GM12878 (cell line): ENCODE measurements around the gene IDH3B. TPM values are rescaled to one million over a fixed set of nuclear protein-coding genes. Genes with fewer than 3 reads are reported as not detected.

Source experiments
- ATAC-seq: fragments of 200-7000 bp; cut with Tn5 transposase; 3 replicates; pipeline ENCODE4 v1.9.1; 2020; ENCODE audit warnings: mild to moderate bottlenecking, moderate library complexity
- BruUV-seq: library from RNA; stranded (reverse); fragments of 400-500 nt; replicated peaks from 2 replicates; lab custom pipeline; 2021; lab: Mats Ljungman, UMichigan
- CTCF ChIA-PET: fragments of 300-600 bp; sonication (Branson Sonifier 250); formaldehyde crosslinking; extraction: SDS; loops from one replicate; lab custom pipeline; 2021; ENCODE audit warnings: inconsistent platforms; lab: Yijun Ruan, JAX
- POLR2A ChIA-PET: fragments of 350-600 bp; formaldehyde crosslinking; extraction: SDS; loops from one replicate; lab custom pipeline; 2021; ENCODE audit warnings: inconsistent platforms; lab: Charles Lee
- RAD21 ChIA-PET: fragments of 300-600 bp; sonication (Branson Sonifier 250); formaldehyde crosslinking; loops from one replicate; lab custom pipeline; 2023; ENCODE audit warnings: antibody characterized with exemption; ENCODE audit not compliant: unreplicated experiment; lab: Charles Lee
- SMC1A ChIA-PET: fragments of 300-600 bp; sonication (Branson Sonifier 250); formaldehyde crosslinking; loops from one replicate; lab custom pipeline; 2023; ENCODE audit not compliant: unreplicated experiment, uncharacterized antibody; lab: Charles Lee
- DNase-seq: peaks from one replicate; pipeline ENCODE4 v3.0.0-alpha.2; 2011; ENCODE audit warnings: low read depth, low spot score
- FAIRE-seq: peaks from 3 replicates; lab custom pipeline; 2011; peaks lifted over from hg19 to GRCh38; lab: Jason Lieb, UNC
- H2AFZ ChIP-seq: 2 replicates; pipeline ENCODE4 v1.6.0; 2011; ENCODE audit warnings: low read depth, low read length, control low read depth; ENCODE audit not compliant: control insufficient read depth
- H3K27ac ChIP-seq: 2 replicates; pipeline ENCODE4 v1.5.1; 2011; ENCODE audit warnings: control low read depth; ENCODE audit not compliant: control insufficient read depth, insufficient read depth
- H3K27me3 ChIP-seq, 2 experiments: replicated peaks in 1 of 2; 2 replicates each; pipeline versions ENCODE4 v1.6.0 to v1.6.1; 2011; ENCODE audit warnings: low read length in 1 of 2; ENCODE audit not compliant: control insufficient read depth in 2 of 2, insufficient read depth in 2 of 2
- H3K36me3 ChIP-seq, 2 experiments: 2 replicates each; pipeline ENCODE4 v1.5.1; 2011; ENCODE audit warnings: low read length in 1 of 2; ENCODE audit not compliant: control insufficient read depth in 2 of 2, insufficient read depth in 2 of 2
- H3K4me1 ChIP-seq: 2 replicates; pipeline ENCODE4 v1.6.1; 2011; ENCODE audit warnings: mild to moderate bottlenecking, low read length, moderate library complexity, mixed read lengths; ENCODE audit not compliant: control insufficient read depth, insufficient read depth
- H3K4me2 ChIP-seq: 2 replicates; pipeline ENCODE4 v1.6.0; 2011; ENCODE audit warnings: control low read depth; ENCODE audit not compliant: control insufficient read depth, insufficient read depth
- H3K4me3 ChIP-seq: fragments of 200-600 bp; sonication (generic); 2 replicates; pipeline ENCODE4 v1.5.1; 2016
- H3K79me2 ChIP-seq: 2 replicates; pipeline ENCODE4 v1.6.0; 2011; ENCODE audit warnings: low read length; ENCODE audit not compliant: control insufficient read depth, insufficient read depth
- H3K9ac ChIP-seq: 2 replicates; pipeline ENCODE4 v1.8.0; 2011; ENCODE audit warnings: low read length, control low read depth, mixed read lengths; ENCODE audit not compliant: control insufficient read depth, insufficient read depth
- H3K9me3 ChIP-seq: replicated peaks from 3 replicates; pipeline ENCODE4 v1.5.1; 2011; ENCODE audit warnings: mild to moderate bottlenecking, low read length; ENCODE audit not compliant: control insufficient read depth, insufficient read depth
- H4K20me1 ChIP-seq: 2 replicates; pipeline ENCODE4 v1.6.0; 2011; ENCODE audit not compliant: control insufficient read depth, insufficient read depth
- BRCA1 ChIP-seq: IDR thresholded peaks from 2 replicates; pipeline ENCODE4 v1.6.1; 2011; ENCODE audit warnings: low read depth, low read length, improper control_type of control experiment
- MYC ChIP-seq: IDR thresholded peaks from 2 replicates; pipeline ENCODE4 v1.6.1; 2011; ENCODE audit warnings: mild to moderate bottlenecking, low read length, moderate library complexity, inconsistent platforms; ENCODE audit not compliant: insufficient read depth, insufficient replicate concordance, insufficient read length, severe bottlenecking
- NBN ChIP-seq: fragments of 450-650 bp; IDR thresholded peaks from 2 replicates; pipeline ENCODE4 v1.6.1; 2016
- RAD51 ChIP-seq: fragments of 450-650 bp; IDR thresholded peaks from 2 replicates; pipeline ENCODE4 v1.6.1; 2016; ENCODE audit warnings: moderate library complexity, mild to moderate bottlenecking, inconsistent platforms
- RFX5 ChIP-seq: IDR thresholded peaks from 2 replicates; pipeline ENCODE4 v1.6.1; 2011; ENCODE audit warnings: low read depth, low read length, improper control_type of control experiment
- SRF ChIP-seq, 2 experiments: IDR thresholded peaks; 2 replicates each; pipeline ENCODE4 v1.6.1; 2011; ENCODE audit warnings: low read depth in 2 of 2, low read length in 2 of 2, mild to moderate bottlenecking in 1 of 2, moderate library complexity in 1 of 2
- SUPT20H ChIP-seq: IDR thresholded peaks from 2 replicates; pipeline ENCODE4 v1.6.1; 2011; ENCODE audit warnings: low read depth, mild to moderate bottlenecking, low read length, moderate library complexity, borderline replicate concordance; ENCODE audit not compliant: control insufficient read depth
- TAF1 ChIP-seq: IDR thresholded peaks from 2 replicates; pipeline ENCODE4 v1.6.1; 2011; ENCODE audit warnings: mild to moderate bottlenecking, low read depth, low read length, borderline replicate concordance
- TBL1XR1 ChIP-seq: IDR thresholded peaks from 2 replicates; pipeline ENCODE4 v1.6.1; 2012; ENCODE audit warnings: low read depth, low read length, improper control_type of control experiment
- ZNF622 ChIP-seq: fragments of 450-650 bp; IDR thresholded peaks from 2 replicates; pipeline ENCODE4 v1.6.1; 2017; ENCODE audit warnings: mild to moderate bottlenecking, inconsistent platforms
- WGBS: methylation state at CpG from one replicate; pipeline ENCODE4 v1.1.6; 2016; ENCODE audit warnings: low lambda C conversion rate; ENCODE audit not compliant: insufficient replicate concordance, insufficient coverage; ENCODE audit errors: missing lambda C conversion rate; 5-methylcytosine and 5-hydroxymethylcytosine counted together
- in situ Hi-C: fragments of 300-500 bp; cut with MboI; formaldehyde crosslinking; loops from 9 replicates; pipeline ENCODE4 v1.14.3; 2018; ENCODE audit warnings: mixed read lengths
- intact Hi-C: fragments of 100-400 bp; cut with micrococcal nuclease; formaldehyde crosslinking; loops from one replicate; pipeline ENCODE4 v1.14.2; 2022; ENCODE audit not compliant: unreplicated experiment
- polyA plus RNA-seq, 11 experiments: library from polyadenylated mRNA; depleted of rRNA in 4 of 11; unstranded in 6 of 11; stranded (reverse) in 5 of 11; fragments of >200 nt; fragmentation: Nextera tagmentation in 4 of 11; fragmentation: Illumina TruSeq in 1 of 11; extraction: Ambion mirVana in 4 of 11; extraction: Trizol in 1 of 11; gene quantifications; 1 replicate in 1 of 11; 2 replicates in 10 of 11; pipeline versions ENCODE4 v1.2.1 to v1.2.3, GENCODE V29; 2011 to 2016; ENCODE audit warnings: inconsistent platforms in 2 of 11, missing spikeins in 2 of 11, low read depth in 1 of 11
- total RNA-seq, 4 experiments: library from RNA; depleted of rRNA in 3 of 4; stranded (reverse); fragments of >200 nt in 3 of 4; fragmentation: Illumina TruSeq in 1 of 4; extraction: Trizol in 1 of 4; gene quantifications; 2 replicates each; pipeline versions ENCODE4 v1.2.1 to v1.2.3, GENCODE V29; 2013 to 2021
- TF ChIP-seq, protein P1 (sequence below): fragments of 450-650 bp; IDR thresholded peaks from 2 replicates; pipeline ENCODE4 v1.6.1; 2017; ENCODE audit warnings: low read depth, mild to moderate bottlenecking, moderate library complexity
- TF ChIP-seq, protein P2 (sequence below): fragments of 450-650 bp; IDR thresholded peaks from 2 replicates; pipeline ENCODE4 v1.6.1; 2017; ENCODE audit warnings: mild to moderate bottlenecking, low read depth, inconsistent platforms; ENCODE audit not compliant: poor library complexity, severe bottlenecking
- TF ChIP-seq, protein P3 (sequence below): fragments of 450-650 bp; IDR thresholded peaks from 2 replicates; pipeline ENCODE4 v1.6.1; 2017; ENCODE audit warnings: antibody characterized with exemption, mild to moderate bottlenecking, moderate library complexity

Gene IDH3B
- total and polyA plus RNA-seq, 10 of the 15 experiments (the other 5 are each of a cell fraction or from before 2014, with no cell fraction given) = 65.3 to 177 (median 121) TPM

DNA sequence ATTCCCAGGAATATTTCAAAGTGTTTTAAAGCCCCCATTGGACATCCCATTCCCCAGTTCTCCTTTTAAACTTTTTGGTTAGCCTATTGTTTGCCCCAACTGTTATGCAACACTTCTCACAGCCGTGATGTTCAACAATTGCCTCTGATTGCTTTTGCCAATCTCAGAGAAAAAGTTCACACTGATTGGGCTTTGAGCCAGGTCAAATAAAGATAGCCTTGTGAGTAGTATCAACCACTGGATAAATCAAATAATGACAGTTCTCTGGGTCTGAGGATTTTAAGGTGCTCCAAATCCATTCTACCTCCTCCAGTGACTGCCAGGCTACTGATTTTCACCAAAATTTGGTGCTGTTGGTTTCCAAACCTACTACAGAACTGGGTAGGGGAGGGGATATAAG is 30.6 kb downstream of the IDH3B start:
- H3K27ac ChIP-seq = no peak overlapping the region
- no peaks in the 10 kb centered on the region for H3K4me1 ChIP-seq
- no peak overlapping the region for H3K4me3 ChIP-seq
- H3K36me3 ChIP-seq = no peaks in the 10 kb centered on the region
- FAIRE-seq (no peak), DNase-seq (no peak), ATAC-seq (no peak)
- in situ Hi-C loops = no loop called here
- ChIA-PET CTCF (no interaction called here), POLR2A (interaction anchor here (0.6 kb wide), 1 partner anchor 20 kb away, joined by 3 read pairs; no protein-coding TSS in a partner anchor), SMC1A (no interaction called here), RAD21 (no interaction called here)
- intact Hi-C loops = no loop called here
- H2AFZ ChIP-seq = no peak overlapping the region
- no peak overlapping the region for H3K9ac ChIP-seq
- no TSS peak for BruUV-seq
- H3K79me2 ChIP-seq = no peaks in the 10 kb centered on the region
- 0% methylated on average over 1 of the region's 1 CpG for WGBS
- TF ChIP-seq RFX5 (no peak), SUPT20H (no peak), TBL1XR1 (no peak), MYC (no peak), TAF1 (no peak), NBN (no peak), SRF (IDR thresholded peaks at IDR 0.05; ENCODE audit: low read depth in 2 of 2, low read length in 2 of 2) (no peak), BRCA1 (no peak), ZNF622 (no peak), RAD51 (no peak)
- TF ChIP-seq, protein P1, sequence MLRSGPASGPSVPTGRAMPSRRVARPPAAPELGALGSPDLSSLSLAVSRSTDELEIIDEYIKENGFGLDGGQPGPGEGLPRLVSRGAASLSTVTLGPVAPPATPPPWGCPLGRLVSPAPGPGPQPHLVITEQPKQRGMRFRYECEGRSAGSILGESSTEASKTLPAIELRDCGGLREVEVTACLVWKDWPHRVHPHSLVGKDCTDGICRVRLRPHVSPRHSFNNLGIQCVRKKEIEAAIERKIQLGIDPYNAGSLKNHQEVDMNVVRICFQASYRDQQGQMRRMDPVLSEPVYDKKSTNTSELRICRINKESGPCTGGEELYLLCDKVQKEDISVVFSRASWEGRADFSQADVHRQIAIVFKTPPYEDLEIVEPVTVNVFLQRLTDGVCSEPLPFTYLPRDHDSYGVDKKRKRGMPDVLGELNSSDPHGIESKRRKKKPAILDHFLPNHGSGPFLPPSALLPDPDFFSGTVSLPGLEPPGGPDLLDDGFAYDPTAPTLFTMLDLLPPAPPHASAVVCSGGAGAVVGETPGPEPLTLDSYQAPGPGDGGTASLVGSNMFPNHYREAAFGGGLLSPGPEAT = no peak
- TF ChIP-seq, protein P2, sequence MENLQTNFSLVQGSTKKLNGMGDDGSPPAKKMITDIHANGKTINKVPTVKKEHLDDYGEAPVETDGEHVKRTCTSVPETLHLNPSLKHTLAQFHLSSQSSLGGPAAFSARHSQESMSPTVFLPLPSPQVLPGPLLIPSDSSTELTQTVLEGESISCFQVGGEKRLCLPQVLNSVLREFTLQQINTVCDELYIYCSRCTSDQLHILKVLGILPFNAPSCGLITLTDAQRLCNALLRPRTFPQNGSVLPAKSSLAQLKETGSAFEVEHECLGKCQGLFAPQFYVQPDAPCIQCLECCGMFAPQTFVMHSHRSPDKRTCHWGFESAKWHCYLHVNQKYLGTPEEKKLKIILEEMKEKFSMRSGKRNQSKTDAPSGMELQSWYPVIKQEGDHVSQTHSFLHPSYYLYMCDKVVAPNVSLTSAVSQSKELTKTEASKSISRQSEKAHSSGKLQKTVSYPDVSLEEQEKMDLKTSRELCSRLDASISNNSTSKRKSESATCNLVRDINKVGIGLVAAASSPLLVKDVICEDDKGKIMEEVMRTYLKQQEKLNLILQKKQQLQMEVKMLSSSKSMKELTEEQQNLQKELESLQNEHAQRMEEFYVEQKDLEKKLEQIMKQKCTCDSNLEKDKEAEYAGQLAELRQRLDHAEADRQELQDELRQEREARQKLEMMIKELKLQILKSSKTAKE = no peak
- TF ChIP-seq, protein P3, sequence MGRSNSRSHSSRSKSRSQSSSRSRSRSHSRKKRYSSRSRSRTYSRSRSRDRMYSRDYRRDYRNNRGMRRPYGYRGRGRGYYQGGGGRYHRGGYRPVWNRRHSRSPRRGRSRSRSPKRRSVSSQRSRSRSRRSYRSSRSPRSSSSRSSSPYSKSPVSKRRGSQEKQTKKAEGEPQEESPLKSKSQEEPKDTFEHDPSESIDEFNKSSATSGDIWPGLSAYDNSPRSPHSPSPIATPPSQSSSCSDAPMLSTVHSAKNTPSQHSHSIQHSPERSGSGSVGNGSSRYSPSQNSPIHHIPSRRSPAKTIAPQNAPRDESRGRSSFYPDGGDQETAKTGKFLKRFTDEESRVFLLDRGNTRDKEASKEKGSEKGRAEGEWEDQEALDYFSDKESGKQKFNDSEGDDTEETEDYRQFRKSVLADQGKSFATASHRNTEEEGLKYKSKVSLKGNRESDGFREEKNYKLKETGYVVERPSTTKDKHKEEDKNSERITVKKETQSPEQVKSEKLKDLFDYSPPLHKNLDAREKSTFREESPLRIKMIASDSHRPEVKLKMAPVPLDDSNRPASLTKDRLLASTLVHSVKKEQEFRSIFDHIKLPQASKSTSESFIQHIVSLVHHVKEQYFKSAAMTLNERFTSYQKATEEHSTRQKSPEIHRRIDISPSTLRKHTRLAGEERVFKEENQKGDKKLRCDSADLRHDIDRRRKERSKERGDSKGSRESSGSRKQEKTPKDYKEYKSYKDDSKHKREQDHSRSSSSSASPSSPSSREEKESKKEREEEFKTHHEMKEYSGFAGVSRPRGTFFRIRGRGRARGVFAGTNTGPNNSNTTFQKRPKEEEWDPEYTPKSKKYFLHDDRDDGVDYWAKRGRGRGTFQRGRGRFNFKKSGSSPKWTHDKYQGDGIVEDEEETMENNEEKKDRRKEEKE = no peak
- no peak overlapping the region for H3K4me2 ChIP-seq
- H3K27me3 ChIP-seq = peaks cover 0 to 11% of the 10 kb centered on the region in 2 experiments; a peak in 1 of 4 replicates
- H4K20me1 ChIP-seq = no peaks in the 10 kb centered on the region
- H3K9me3 ChIP-seq = no peaks in the 10 kb centered on the region
